ENCODE measurements around the gene ALDH1L1.

The ALDH1L1 gene

DNA sequence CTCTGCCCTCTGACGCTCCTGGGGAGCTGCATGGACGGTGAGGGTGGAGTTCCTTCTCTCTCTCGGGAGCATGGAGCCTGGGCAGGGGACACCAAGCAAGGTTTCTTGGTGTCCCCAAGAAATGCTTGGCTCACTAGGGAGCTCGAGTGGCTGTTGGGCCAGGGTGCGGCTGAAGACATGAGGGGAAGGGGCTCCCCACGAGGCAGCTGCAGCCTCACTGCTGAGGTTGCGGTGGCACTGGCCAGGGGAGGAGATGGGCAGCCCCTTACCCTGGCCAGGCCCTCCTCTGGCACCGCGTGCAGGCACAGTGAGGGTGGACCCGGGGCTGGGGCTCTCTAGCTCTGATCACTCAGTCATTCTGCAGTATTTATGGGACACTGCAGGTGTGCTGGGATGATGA, 52.9 kb downstream of the ALDH1L1 start:
- H3K4me3 ChIP-seq (ENCODE audit: low read length) = no peak overlapping the region
- DNase-seq (ENCODE audit: low read depth, low spot score) = no peak

DNA sequence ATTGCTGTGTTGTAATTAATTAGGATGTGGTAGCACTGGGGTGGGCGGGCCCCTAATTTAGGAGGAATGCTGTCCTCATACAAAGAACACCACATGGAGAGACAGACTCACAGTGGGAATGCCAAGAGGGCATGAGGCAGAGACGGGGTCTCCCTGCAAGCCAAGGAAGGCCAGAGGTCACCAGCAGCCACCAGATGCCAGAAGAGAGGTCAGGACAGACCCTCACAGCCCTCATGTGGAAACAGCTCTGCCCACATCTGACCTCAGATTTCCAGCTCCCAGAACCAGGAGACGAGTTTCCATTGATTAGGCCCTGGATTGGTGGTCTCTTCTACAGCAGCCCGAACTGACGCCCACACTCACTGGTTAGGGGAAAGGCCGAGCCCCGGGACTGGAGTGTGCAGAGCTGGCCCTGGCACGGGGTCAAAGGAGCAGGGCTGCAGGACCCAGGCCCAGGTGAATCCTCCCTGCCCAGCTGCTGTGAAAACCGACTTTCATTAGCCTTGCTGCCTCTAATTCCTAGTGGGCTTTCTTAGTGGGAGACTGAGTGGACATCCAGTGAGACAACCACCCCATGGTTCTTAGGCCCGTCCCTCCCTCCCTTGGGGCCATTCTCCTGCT, 53.5 kb downstream of the ALDH1L1 start:
- no peak for DNase-seq (ENCODE audit: low read depth, low spot score)

DNA sequence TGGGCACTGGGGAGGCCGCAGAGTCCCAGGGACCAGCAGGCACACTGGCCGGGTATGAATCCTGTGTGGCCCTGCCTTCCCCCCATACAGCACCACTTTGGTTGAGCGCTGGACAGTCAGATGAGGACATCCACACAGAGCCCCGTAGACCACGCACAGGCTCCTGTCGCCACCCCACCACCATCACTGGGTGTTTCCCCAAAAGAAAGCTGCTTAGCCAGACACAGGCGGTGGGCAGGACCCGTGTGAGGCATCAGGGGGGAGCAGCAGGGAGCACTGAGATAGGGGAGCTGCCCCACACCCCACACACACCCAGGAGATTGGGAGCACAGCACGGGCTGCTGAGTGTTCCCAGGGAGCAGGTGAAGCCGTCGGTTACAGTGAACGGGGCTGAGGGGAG, 54.1 kb downstream of the ALDH1L1 start:
- H3K4me3 ChIP-seq (ENCODE audit: low read length) = no peak overlapping the region
- DNase-seq (ENCODE audit: low read depth, low spot score) = no peak

More for the DNA sequence above, 53.5 kb downstream of the ALDH1L1 start:
- no peak overlapping the region for H3K4me3 ChIP-seq (ENCODE audit: low read length)

DNA sequence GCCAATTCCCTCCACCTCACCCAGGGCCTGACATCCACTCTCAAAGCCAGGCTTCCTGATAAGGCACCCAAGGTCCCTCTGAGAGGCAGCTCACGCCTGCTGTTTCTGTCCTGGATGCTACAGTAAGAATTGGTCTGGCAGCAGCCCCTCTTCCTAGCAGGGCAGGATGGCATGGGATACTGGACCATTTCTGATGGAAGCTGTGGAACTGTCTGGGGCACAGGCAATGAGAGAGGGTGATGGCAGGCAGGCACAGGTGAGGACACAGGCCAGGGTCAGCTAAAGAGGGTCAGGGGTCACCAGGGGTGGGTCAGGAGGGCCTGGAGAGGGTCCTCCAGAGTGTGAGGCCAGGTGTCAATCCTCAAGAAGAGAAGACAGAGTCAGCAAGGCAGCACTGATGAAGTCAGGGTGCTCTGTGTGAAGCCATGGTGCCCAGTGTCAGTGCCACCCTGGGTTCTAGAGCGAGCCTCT, 54.6 kb downstream of the ALDH1L1 start:
- H3K4me3 ChIP-seq (ENCODE audit: low read length) = no peak overlapping the region
- DNase-seq (ENCODE audit: low read depth, low spot score) = no peak

DNA sequence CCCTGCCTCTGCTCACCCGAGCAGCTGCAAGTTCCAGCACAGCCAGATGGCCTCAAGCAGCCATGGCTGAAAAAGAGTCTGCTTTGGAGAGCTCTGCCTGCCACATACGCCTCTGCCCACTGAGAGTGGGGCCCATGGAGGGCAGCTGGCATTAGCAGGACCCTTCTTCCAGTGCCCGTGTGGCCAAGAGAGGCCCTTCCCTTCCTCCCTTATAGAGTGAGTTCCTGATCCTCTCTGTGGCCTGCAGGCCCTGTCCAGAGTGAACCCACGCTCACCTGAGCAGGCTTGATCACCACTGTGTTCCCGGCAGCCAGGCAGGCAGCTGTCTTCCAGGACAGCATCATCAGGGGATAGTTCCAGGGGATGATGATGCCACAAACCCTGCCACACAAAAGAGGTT, 55.0 kb downstream of the ALDH1L1 start:
- no peak overlapping the region for H3K4me3 ChIP-seq (ENCODE audit: low read length)
- DNase-seq (ENCODE audit: low read depth, low spot score) = no peak

DNA sequence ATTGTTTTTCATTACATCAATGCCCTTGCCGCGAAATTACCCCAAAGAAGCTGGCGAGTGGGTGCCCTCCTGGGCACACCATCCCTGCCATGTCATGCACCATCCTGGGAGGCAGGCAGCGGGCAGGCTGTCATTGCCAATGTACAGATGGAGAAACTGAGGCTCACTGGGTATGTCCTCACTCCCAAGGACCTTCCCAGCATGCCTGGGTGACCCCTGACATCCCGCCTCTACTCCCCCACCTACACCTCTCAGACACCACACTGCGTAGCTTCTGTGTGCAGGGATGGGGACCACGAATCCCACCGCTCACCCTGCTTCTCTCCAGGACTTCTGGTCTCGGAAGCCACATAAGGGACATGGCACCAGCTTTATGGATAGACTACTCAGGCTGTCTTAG, 55.5 kb downstream of the ALDH1L1 start:
- H3K4me3 ChIP-seq (ENCODE audit: low read length) = no peak overlapping the region
- no peak for DNase-seq (ENCODE audit: low read depth, low spot score)

DNA sequence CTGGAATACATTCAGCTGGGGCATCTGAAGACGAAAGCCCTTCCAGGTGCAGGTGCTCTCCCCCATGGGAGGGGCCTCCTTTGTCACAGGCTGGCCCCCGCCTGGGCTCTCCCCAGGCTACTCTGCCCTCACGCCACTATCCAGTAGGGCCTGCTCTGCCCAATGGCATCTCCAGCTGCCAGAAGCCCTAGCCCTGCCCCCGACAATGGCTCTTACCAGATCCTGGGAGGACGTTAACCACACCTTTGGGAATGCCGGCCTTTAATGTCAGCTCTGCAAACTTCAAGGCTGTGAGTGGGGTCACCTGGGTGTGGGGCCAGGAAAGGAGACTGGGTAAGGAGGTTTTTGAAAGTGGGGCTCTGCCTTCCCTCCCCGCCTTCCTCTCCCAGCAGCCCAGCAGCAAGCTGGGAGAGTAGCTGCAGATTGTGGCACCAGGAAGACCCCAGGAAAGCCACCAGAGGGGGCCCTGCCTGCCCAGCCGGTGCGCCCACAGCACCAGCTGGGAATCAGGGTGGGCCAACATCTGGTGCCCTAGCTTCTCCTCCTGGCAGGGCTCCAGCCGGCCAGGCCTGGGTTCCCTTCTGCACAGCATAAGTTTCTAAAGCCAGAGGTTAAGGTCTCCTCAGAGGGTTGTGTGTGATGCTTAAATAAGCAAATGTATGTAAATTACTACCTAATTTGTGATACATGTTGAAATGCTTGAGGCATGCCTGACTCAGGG, 56.1 kb downstream of the ALDH1L1 start:
- no peak overlapping the region for H3K4me3 ChIP-seq (ENCODE audit: low read length)
- no peak for DNase-seq (ENCODE audit: low read depth, low spot score)

DNA sequence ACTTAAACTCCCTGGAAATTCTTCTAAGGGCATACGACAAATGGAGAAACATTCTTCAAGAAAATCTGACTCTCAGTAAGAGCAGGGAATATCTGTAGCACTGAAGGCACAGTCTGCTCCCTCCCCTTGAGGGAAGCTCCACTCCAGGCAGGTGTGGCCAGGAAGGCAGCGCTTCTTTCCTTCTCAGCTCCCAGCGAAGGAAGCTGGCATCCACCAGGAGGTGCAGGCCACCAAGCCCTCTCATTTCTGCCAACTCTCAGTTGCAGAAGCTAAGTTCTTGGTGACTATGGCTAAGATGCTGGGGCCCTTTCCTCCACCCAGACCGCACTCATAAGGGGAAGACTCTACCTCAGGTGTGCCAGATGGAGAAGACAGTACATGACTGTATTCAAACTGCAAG, 58.8 kb downstream of the ALDH1L1 start:
- H3K4me3 ChIP-seq (ENCODE audit: low read length) = no peak overlapping the region
- no peak for DNase-seq (ENCODE audit: low read depth, low spot score)

DNA sequence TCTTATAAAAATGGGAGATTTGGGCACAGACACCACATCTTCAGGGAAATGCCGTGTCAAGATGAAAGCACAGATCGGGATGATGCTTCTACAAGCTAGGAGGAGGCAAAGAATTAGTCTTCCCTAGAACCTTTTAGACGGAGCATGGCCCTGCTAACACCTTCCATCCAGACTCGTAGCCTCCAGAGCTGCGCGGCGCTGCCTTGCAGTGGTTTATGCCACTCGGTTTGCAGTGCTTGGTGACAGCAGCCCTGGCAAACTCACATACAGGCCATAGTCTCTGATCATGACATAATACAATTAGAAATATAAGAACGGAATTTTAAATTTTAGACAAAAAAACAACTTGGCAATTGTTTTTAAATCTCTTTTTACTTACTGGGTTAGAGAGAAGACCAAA, 59.3 kb downstream of the ALDH1L1 start:
- H3K4me3 ChIP-seq (ENCODE audit: low read length) = no peak overlapping the region
- DNase-seq (ENCODE audit: low read depth, low spot score) = no peak

DNA sequence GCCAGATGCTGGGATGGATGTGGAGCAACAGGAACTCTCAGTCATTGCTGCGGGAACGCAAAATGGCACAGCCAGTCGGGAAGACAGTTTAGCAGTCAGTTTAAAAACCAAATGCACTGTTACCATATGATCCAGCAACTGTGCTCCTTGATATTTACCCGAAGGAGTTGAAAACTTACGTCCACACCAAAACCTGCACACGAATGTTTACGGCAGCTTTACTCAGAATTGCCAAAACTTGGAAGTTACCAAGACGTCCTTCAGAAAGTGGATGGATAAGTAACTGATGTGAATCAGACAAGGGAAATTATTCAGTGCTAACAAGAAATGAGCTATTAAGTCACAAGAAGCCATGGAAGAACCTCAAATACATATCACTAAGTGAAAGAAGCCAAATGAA, 60.4 kb downstream of the ALDH1L1 start:
- H3K4me3 ChIP-seq (ENCODE audit: low read length) = no peak overlapping the region
- DNase-seq (ENCODE audit: low read depth, low spot score) = no peak

DNA sequence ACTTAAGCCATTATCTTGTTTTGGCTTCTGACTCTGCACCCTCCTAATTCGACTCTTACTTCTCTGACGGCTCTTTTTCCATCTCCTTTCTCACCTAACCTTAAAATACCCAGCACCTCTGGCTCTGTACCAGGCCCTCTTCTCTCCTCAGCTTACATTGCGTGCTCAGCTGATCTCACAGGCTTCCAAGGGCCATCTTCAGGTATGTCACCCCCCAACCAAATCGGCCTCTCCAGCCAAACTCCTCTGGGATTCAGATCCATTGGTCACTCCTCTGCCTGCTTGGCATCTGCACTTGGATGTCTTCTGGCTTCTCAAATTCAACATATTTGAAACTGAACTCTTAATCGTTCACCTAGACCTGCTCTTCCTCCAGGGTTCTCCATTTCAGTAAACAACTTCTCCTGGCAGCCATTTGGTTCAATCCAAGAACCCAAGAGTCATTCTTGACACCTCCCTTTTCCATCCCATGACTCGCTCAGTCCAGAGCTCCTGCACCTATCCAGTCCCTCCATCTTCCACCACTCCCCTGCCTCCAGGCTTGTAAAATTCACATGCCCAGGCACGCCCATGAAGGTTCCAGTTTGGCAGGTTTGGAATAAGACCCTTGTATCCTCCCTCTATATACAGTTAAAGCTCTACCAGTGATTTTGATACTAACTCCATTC, 61.2 kb downstream of the ALDH1L1 start:
- H3K4me3 ChIP-seq (ENCODE audit: low read length) = no peak overlapping the region
- no peak for DNase-seq (ENCODE audit: low read depth, low spot score)

DNA sequence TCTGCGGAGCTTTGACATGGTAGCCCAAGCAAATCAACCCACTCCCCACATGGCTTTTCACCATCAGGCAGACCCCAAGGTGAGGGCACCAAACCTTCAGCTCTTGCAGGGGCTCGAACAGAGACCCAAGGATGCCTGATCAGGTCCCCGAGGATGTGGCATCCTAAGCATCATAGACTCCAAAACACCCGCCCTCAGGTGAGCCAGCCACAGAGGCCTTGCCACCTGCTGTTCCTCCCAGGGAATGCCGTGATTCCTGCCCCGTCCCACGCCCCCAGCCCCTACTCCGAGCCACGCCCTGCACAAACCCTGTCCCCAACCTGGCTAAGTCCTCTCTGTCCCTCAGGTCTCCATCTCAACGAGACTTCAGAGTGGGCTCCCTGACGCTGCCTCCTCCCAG, 61.8 kb downstream of the ALDH1L1 start:
- DNase-seq (ENCODE audit: low read depth, low spot score) = no peak

DNA sequence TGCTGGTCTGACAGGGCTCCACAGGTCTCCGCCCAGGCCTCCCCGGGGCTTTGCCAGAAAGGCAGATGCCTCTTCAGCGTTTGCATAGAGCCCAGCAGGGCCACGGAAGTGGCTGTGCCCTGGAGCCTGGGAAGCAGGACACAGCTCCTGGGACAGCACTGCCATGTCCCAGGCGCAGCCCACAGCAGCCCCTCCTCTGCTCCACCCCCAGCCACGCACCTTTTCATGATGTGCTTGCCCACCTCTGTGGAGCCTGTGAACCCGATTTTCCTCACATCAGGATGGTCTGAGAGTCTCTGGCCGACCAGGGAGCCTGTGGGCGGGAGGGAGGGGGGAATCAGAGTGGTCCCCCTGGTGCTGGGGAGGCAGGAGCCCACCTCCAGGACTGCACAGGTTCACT, 62.6 kb downstream of the ALDH1L1 start:
- no peak for DNase-seq (ENCODE audit: low read depth, low spot score)
- no peak overlapping the region for H3K4me3 ChIP-seq (ENCODE audit: low read length)

More for the DNA sequence above, 61.8 kb downstream of the ALDH1L1 start:
- no peak overlapping the region for H3K4me3 ChIP-seq (ENCODE audit: low read length)

DNA sequence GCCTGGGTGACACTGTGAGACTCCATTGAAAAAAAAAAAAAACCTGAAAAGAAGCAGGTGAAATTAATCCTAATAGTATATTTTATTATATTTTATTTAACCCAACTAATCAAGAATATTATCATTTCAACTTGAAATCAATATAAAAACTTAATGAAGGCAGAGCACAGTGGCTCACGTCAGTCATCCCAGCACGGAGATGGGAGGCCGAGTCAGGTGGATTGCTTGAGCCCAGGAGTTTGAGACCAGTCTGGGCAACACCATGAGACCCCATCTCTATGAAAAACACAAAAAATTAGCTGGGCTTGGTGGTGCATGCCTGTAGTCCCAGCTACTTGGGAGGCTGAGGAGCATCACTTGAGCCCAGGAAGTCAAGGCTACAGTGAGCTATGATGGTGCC, 63.2 kb downstream of the ALDH1L1 start:
- H3K4me3 ChIP-seq (ENCODE audit: low read length) = no peak overlapping the region
- DNase-seq (ENCODE audit: low read depth, low spot score) = no peak

DNA sequence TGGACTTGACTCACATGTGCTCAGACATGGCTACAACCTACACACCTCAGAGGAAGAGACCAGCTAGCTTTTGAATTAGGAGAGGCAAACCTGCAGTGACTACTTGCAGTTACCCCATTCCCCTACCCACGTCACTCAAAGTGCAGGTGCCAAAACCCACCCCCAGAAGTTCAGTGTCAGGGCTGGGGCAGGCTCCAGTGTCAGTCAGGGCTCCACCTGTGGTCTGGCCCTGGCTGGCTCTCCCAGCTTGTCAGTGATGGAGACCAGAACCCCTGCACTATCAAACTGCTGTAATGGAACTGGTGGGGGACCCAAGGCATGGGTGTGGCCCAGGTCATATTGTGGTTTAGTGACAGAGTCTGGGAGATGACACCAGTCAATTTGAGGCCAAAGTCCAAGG, 63.9 kb downstream of the ALDH1L1 start:
- DNase-seq (ENCODE audit: low read depth, low spot score) = no peak
- H3K4me3 ChIP-seq (ENCODE audit: low read length) = no peak overlapping the region

DNA sequence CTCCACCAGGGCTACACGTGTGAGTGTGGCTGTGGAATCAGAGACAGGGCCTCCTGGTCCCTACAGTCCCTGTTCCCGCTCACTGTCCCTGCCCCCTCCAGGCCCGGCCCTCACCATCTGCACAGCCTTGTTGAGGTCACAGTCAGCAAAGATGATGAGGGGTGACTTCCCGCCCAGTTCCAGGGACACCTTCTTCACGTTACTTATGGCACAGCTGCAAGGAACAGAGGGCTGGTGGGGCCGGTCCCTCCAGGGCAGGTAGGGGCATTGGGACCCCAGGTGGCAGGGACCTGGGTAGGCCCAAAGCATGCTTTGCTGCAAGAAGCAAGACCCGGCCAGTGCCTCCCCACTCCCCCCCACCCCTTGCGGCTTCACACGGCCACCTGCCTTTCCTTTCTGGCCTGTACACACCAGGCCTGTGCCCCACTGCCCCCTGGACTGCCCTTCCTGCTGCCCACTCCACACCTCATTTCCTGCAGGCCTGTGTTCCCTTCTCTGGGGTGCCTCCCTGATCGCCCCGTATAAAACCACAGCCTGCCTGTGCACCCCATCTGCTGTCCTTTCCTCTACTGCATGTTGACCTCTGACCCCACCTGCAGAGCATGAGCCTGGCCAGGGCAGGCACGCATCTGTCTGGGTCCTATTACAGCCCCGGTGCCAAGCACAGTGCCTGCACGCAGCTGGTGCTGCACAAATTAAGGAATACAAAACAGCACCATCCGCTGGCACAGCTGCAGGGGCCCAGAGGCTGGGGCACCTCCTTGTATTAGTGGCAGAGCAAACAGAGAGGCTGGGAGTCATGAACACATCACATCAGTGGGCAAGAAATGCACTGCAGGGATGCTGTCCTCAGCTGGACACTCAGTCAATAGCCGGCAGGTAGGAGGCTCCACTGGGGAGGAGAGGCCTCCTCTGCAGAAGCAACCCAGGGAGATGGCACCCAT, 65.7 kb downstream of the ALDH1L1 start:
- no peak overlapping the region for H3K4me3 ChIP-seq (ENCODE audit: low read length)
- no peak for DNase-seq (ENCODE audit: low read depth, low spot score)

DNA sequence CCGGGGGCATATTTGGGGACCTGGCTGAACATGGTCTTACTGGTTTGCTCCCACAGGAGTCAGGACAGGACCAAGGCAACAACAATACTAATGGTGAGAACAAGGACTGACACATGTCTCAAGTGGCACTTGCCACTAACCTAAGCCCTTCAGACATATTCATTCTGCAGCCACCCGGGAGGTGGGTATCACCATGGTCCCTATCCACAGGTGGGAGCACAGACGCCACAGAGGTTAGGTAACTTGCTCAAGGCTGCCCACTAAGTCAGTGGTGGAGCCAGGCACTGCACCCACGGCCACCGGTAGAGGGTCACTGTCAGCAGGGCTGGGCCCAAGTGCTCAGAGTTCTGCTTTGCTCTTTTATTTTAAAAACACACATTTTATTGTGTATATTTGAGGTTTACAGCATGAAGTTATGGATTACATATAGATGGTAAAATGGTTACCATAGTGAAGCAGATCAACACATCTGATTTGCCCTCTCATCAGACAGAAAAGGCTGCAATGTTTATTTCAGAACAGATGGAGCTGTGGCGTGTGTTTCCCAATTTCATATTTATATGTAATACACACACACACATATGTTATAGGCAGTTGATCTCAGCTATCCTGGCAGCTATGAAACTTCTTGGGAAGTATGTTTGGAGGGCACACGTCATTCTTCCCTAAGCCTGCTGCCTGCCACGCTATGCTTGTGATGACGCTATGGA, 66.5 kb downstream of the ALDH1L1 start:
- H3K4me3 ChIP-seq (ENCODE audit: low read length) = no peak overlapping the region
- DNase-seq (ENCODE audit: low read depth, low spot score) = no peak

DNA sequence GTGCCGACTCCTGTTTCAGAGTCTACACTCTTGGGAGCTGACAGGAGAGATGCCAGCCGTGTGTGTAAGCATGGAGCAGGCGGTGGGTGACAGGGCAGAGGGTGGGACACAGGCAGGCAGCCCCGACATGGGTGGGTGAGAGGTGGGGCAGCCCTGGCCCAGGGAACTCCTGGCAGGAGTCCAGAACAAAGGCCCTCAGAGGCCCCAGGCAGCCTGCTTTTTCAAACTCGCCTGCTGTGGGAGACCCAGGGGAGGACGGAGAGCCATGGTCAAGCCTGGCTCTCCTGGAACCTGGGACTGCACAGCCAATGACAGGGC, 67.2 kb downstream of the ALDH1L1 start:
- no peak for DNase-seq (ENCODE audit: low read depth, low spot score)
- no peak overlapping the region for H3K4me3 ChIP-seq (ENCODE audit: low read length)

Data from Jurkat, Clone E6-1 (cell line).